ENCODE data around the gene RTN3.

Gene RTN3

DNA sequence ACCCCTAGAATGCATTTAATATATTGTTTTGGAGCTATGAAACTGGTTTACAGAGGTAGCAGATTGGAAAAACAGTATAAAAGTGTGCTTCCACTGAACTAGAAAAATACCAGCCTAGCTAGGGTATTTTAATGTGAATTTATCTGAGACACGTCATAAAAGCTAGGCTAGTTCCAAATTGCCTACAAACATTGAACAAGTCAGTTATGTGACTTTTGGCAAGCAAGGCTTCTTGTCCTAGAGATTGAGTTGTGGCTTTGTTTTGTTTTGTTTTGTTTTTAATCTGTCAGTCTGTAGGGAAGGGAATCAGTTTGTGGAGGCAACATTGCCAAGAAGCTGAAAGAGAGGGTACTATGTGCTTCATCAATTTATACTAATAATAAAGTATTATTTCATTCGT, 24.2 kb downstream of the RTN3 start:
- no peak for DNase-seq (ENCODE audit: low read depth)
- no peak for TF ChIP-seq CTCF (IDR thresholded peaks at IDR 0.05; ENCODE audit: control insufficient read depth, insufficient read depth, low read depth, low read length, missing control alignments)
- no peak overlapping the region for H3K4me3 ChIP-seq (ENCODE audit: control insufficient read depth, low read depth, low read length)

- TF ChIP-seq CTCF (IDR thresholded peaks at IDR 0.05; ENCODE audit: control insufficient read depth, insufficient read depth, low read depth, low read length, missing control alignments), result no peak
- no peak overlapping the region for H3K4me3 ChIP-seq (ENCODE audit: control insufficient read depth, low read depth, low read length)
- DNase-seq (ENCODE audit: low read depth), result no peak
Observed at GRCh38 chr11:63708764-63709163, 27.5 kb downstream of the RTN3 start.

DNA sequence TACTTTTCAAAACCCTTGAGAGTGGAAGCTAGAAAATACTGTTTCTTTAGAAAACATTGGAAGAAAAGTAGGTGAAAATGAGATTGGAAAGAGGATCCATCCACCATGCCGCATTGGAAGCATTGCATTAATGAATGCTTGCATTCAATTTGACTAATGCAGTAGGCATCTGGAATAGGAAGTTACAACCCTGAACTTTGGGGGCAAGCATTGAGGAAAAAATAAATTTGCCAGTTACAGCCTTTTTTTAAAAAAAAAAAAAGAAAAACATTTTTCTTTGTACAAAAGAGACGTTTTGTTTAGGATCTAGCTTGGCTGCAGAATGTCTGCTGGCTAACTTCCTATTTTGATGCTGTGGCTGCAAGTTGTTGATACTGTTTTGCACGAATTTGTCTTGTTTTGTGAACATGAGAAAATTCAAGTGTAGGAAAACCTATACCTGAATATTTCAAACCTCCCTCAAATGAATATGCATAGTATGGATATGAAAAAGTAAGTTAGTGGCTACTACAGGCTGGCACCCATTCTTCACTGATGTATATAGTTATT, 28.1 kb downstream of the RTN3 start:
- TF ChIP-seq CTCF (IDR thresholded peaks at IDR 0.05; ENCODE audit: control insufficient read depth, insufficient read depth, low read depth, low read length, missing control alignments), result no peak
- DNase-seq (ENCODE audit: low read depth), result no peak

DNA sequence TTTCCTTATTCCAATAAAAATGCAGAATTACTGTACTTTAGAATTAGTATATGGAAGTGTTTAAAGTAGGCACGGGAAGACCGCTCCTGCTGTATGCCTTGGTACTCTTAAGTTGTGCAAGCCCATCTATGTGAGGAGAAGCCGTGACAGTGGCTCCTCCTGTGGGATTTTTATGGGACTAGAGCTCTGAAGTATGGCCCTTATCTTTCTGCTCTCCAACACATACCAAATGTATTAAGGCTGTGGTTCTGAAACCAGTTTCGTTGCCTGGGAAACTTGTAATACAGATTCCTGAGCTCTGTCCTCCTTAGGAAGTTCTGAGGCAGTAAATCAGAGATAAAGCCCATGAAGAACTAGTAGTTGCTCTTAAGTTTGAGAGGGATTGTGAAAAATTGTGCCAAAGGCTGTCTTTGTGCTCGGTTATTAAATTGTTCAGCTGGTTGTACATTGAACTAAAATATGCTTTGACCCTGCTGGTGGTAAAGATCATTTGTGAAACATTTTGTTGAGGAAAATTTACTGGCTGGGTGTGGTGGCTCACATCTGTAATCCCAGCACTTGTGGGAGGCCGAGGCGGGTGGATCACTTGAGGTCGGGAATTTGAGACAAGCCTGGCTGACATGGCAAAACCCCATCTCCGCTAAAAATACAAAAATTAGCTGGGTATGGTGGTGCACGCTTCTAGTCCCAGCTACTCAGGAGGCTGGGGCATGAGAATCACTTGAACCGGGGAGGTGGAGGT, 29.3 kb downstream of the RTN3 start:
- DNase-seq (ENCODE audit: low read depth), result peak; percentile 96
- H3K4me3 ChIP-seq (ENCODE audit: control insufficient read depth, low read depth, low read length), result no peak overlapping the region
- TF ChIP-seq CTCF (IDR thresholded peaks at IDR 0.05; ENCODE audit: control insufficient read depth, insufficient read depth, low read depth, low read length, missing control alignments), result peak; percentile 38

More for the DNA sequence above, 28.1 kb downstream of the RTN3 start:
- no peak overlapping the region for H3K4me3 ChIP-seq (ENCODE audit: control insufficient read depth, low read depth, low read length)

- TF ChIP-seq CTCF (IDR thresholded peaks at IDR 0.05; ENCODE audit: control insufficient read depth, insufficient read depth, low read depth, low read length, missing control alignments), result no peak
- no peak overlapping the region for H3K4me3 ChIP-seq (ENCODE audit: control insufficient read depth, low read depth, low read length)
- no peak for DNase-seq (ENCODE audit: low read depth)
Observed at GRCh38 chr11:63711838-63712237, 30.5 kb downstream of the RTN3 start.

DNA sequence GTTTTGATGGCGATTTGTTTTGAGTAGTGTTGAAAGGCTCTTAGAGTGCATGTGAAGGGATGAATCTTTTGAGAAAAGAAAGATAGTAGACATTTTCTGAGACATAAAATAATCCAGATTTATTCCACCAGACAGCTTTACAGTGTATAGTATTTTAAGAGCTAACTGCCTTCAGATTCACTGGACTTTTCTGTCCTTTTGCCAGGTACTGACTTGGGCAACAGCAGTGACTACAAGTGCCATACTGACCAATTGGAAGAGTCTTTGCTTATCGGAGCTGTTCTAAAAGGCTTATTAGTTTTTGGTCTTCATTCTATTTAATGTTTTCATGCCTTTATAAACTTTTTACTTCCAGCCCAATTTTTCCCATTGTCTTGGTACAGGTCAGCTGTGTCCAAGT, 32.5 kb downstream of the RTN3 start:
- H3K4me3 ChIP-seq (ENCODE audit: control insufficient read depth, low read depth, low read length), result no peak overlapping the region
- DNase-seq (ENCODE audit: low read depth), result no peak
- no peak for TF ChIP-seq CTCF (IDR thresholded peaks at IDR 0.05; ENCODE audit: control insufficient read depth, insufficient read depth, low read depth, low read length, missing control alignments)
